Measurements from ENCODE around the gene NFATC2.

DNA sequence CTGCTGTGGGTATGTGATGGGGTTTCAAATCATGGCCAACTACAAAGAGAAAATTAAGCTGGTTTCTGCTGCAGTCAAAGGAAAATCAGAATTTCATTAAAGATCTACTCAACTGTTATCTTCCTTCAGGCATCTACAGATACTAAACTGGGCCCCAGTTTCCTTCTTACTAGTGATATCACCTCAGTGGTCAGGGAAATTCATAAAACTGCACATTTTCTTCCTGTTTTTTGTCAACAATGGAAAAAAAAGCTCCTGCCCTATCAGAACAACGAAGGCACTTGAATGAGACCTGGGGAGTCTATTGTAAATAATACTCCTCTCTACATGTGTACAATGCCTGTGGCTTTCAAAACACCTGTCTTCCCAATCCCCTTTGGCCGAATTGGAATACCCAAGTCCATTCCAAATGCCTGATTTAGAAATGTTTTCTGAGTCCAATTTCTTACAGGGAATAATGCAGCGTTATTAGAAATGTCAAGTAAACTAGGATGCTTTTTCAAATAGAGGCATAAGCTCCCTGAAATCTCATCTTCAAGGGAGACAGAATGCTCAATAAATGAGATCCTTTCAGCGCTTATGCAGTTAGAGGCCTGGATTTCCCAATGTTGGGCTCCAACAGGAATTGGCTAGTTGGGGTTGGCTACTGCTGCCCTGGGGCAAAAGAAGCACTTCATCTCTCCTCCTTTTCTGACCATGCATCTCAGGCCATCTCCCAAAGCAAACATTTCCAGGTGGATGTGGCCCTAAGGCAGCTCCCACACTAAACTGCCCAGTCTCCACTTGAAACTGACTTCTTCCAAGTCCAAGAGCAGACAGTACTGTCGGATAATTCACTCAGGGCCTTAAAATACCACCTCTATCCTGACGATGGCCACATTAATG is 143.3 kb downstream of the NFATC2 start:
- no peak for TF ChIP-seq TAF1 (IDR thresholded peaks at IDR 0.05; ENCODE audit: borderline replicate concordance, insufficient read depth, low read length)
- TF ChIP-seq, protein P1, sequence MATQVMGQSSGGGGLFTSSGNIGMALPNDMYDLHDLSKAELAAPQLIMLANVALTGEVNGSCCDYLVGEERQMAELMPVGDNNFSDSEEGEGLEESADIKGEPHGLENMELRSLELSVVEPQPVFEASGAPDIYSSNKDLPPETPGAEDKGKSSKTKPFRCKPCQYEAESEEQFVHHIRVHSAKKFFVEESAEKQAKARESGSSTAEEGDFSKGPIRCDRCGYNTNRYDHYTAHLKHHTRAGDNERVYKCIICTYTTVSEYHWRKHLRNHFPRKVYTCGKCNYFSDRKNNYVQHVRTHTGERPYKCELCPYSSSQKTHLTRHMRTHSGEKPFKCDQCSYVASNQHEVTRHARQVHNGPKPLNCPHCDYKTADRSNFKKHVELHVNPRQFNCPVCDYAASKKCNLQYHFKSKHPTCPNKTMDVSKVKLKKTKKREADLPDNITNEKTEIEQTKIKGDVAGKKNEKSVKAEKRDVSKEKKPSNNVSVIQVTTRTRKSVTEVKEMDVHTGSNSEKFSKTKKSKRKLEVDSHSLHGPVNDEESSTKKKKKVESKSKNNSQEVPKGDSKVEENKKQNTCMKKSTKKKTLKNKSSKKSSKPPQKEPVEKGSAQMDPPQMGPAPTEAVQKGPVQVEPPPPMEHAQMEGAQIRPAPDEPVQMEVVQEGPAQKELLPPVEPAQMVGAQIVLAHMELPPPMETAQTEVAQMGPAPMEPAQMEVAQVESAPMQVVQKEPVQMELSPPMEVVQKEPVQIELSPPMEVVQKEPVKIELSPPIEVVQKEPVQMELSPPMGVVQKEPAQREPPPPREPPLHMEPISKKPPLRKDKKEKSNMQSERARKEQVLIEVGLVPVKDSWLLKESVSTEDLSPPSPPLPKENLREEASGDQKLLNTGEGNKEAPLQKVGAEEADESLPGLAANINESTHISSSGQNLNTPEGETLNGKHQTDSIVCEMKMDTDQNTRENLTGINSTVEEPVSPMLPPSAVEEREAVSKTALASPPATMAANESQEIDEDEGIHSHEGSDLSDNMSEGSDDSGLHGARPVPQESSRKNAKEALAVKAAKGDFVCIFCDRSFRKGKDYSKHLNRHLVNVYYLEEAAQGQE (IDR thresholded peaks at IDR 0.05; ENCODE audit: insufficient read depth in 1 of 2, low read depth in 2 of 2, low read length in 2 of 2), result no peak

All from PFSK-1 (cell line).